K562 (cell line): Measurements from ENCODE around the gene SMIM21. TPM values are rescaled to one million over a fixed set of nuclear protein-coding genes. Genes with fewer than 3 reads are reported as not detected.

Experiments used
- ATAC-seq: fragments of 200-7000 bp; cut with Tn5 transposase; 3 replicates; pipeline ENCODE4 v1.9.1; 2020; ENCODE audit warnings: moderate library complexity
- BruUV-seq: library from RNA; stranded (reverse); fragments of 400-500 nt; replicated peaks from 2 replicates; lab custom pipeline; 2021; lab: Mats Ljungman, UMichigan
- CTCF ChIA-PET: fragments of 300-600 bp; formaldehyde crosslinking; extraction: SDS; loops from one replicate; lab custom pipeline; 2021; ENCODE audit warnings: low intra/inter-chr PET ratio; lab: Yijun Ruan, JAX
- POLR2A ChIA-PET: fragments of 300-600, 350-650 bp; sonication (Branson Sonifier 250); formaldehyde crosslinking; extraction: SDS; loops from one replicate; lab custom pipeline; 2021; ENCODE audit warnings: antibody characterized with exemption, inconsistent platforms; lab: Yijun Ruan, JAX
- DNase-seq, 4 experiments: peaks; one replicate each; pipeline versions ENCODE4 v3.0.0 to v3.0.0-alpha.2; 2011 to 2018; ENCODE audit warnings: low spot score in 3 of 4, mixed read lengths in 3 of 4; ENCODE audit errors: extremely low read depth in 1 of 4
- FAIRE-seq: peaks from 2 replicates; lab custom pipeline; 2011; peaks lifted over from hg19 to GRCh38; lab: Jason Lieb, UNC
- H2AFZ ChIP-seq: 2 replicates; pipeline ENCODE4 v1.6.0; 2011; ENCODE audit warnings: low read depth, low read length, control low read depth, inconsistent platforms
- H3K27ac ChIP-seq: fragments of 200-600 bp; 3 replicates; pipeline ENCODE4 v1.8.0; 2011; ENCODE audit warnings: low read depth, mild to moderate bottlenecking, control low read depth, inconsistent platforms, low read length, moderate library complexity, mixed read lengths; ENCODE audit errors: extremely low read depth
- H3K27me3 ChIP-seq, 2 experiments: fragments of 300-600 bp in 1 of 2; 2 replicates in 1 of 2; 3 replicates in 1 of 2; pipeline versions ENCODE4 v1.6.0 to v1.8.0; 2011; ENCODE audit warnings: inconsistent platforms in 2 of 2, low read length in 2 of 2, mild to moderate bottlenecking in 1 of 2, mixed read lengths in 1 of 2, moderate library complexity in 1 of 2; ENCODE audit not compliant: control insufficient read depth in 2 of 2, insufficient read depth in 2 of 2
- H3K36me3 ChIP-seq: fragments of 300-600 bp; 3 replicates; pipeline ENCODE4 v1.8.0; 2011; ENCODE audit warnings: mild to moderate bottlenecking, low read length, inconsistent platforms; ENCODE audit not compliant: control insufficient read depth, insufficient read depth
- H3K4me1 ChIP-seq, 2 experiments: fragments of 200-600 bp in 1 of 2; replicated peaks in 1 of 2; 2 replicates in 1 of 2; 3 replicates in 1 of 2; pipeline versions ENCODE4 v1.5.1 to v1.8.0; 2011; ENCODE audit warnings: inconsistent platforms in 2 of 2, low read length in 2 of 2, mild to moderate bottlenecking in 1 of 2, mixed read lengths in 1 of 2, moderate library complexity in 1 of 2; ENCODE audit not compliant: control insufficient read depth in 2 of 2, insufficient read depth in 2 of 2
- H3K4me2 ChIP-seq: 2 replicates; pipeline ENCODE4 v1.6.1; 2011; ENCODE audit warnings: low read length, control low read depth, inconsistent platforms, mixed read lengths; ENCODE audit not compliant: insufficient read depth
- H3K4me3 ChIP-seq: fragments of 200-600 bp; sonication (generic), shearing (Covaris generic); 2 replicates; pipeline ENCODE4 v1.5.1; 2016; ENCODE audit warnings: control low read depth, inconsistent platforms
- H3K79me2 ChIP-seq: fragments of 200-600 bp; 3 replicates; pipeline ENCODE4 v1.8.0; 2011; ENCODE audit warnings: low read length, inconsistent platforms; ENCODE audit not compliant: control insufficient read depth, insufficient read depth
- H3K9ac ChIP-seq, 2 experiments: 2 replicates each; pipeline versions ENCODE4 v1.6.0 to v1.6.1; 2011; ENCODE audit warnings: low read depth in 2 of 2, low read length in 2 of 2, control low read depth in 1 of 2, inconsistent platforms in 1 of 2, mild to moderate bottlenecking in 1 of 2, mixed read lengths in 1 of 2; ENCODE audit not compliant: insufficient read depth in 1 of 2
- H3K9me1 ChIP-seq: one replicate; pipeline ENCODE4 v1.6.0; 2011; ENCODE audit warnings: inconsistent platforms, mild to moderate bottlenecking, low read length, moderate library complexity; ENCODE audit not compliant: control insufficient read depth, insufficient read depth
- H3K9me3 ChIP-seq: replicated peaks from 2 replicates; pipeline ENCODE4 v1.5.1; 2011; ENCODE audit warnings: low read depth, low read length, inconsistent platforms; ENCODE audit not compliant: control insufficient read depth, insufficient read depth
- H4K20me1 ChIP-seq: replicated peaks from 2 replicates; pipeline ENCODE4 v1.6.1; 2011; ENCODE audit warnings: low read length, inconsistent platforms, mixed read lengths; ENCODE audit not compliant: control insufficient read depth, insufficient read depth
- ESRRA ChIP-seq: fragments of 450-650 bp; IDR thresholded peaks from 2 replicates; pipeline ENCODE4 v1.6.1; 2014; ENCODE audit warnings: low read depth, mild to moderate bottlenecking, moderate library complexity, borderline replicate concordance
- STAT5B ChIP-seq: fragments of 250-450 bp; sonication (Bioruptor Pico); IDR thresholded peaks from 2 replicates; pipeline ENCODE4 v1.8.0; 2021; ENCODE audit warnings: mild to moderate bottlenecking, inconsistent platforms
- ZFPM2 ChIP-seq: fragments of 250-450 bp; sonication (Bioruptor Pico); IDR thresholded peaks from 2 replicates; pipeline ENCODE4 v1.5.1; 2022; ENCODE audit warnings: mild to moderate bottlenecking
- ZNF347 ChIP-seq: fragments of 450-650 bp; formaldehyde crosslinking; IDR thresholded peaks from 2 replicates; pipeline ENCODE4 v1.4.0; 2020; ENCODE audit warnings: low read depth, mild to moderate bottlenecking, moderate library complexity
- ZSCAN32 ChIP-seq: fragments of 450-650 bp; formaldehyde crosslinking; IDR thresholded peaks from 2 replicates; pipeline ENCODE4 v1.4.0; 2020; ENCODE audit warnings: mild to moderate bottlenecking, moderate library complexity
- whole genome bisulfite sequencing: fragments of 100-300 bp; shearing (Covaris generic); methylation state at CpG from one replicate; pipeline ENCODE4 v1.1.6; 2016; ENCODE audit warnings: low coverage, mixed read lengths; ENCODE audit not compliant: insufficient coverage; ENCODE audit errors: missing lambda C conversion rate; 5-methylcytosine and 5-hydroxymethylcytosine counted together
- in situ Hi-C: fragments of 300-500 bp; cut with MboI; formaldehyde crosslinking; loops from 4 replicates; pipeline ENCODE4 v1.15.0; 2018; ENCODE audit warnings: inconsistent platforms, mixed read lengths
- intact Hi-C: fragments of 100-400 bp; cut with micrococcal nuclease; formaldehyde crosslinking; loops from 2 replicates; pipeline ENCODE4 v1.14.2; 2022
- polyA plus RNA-seq, 8 experiments: library from polyadenylated mRNA; depleted of rRNA in 4 of 8; stranded (reverse) in 5 of 8; unstranded in 3 of 8; fragments of >200 nt; fragmentation: Nextera tagmentation in 2 of 8; fragmentation: Illumina TruSeq in 1 of 8; extraction: Ambion mirVana in 2 of 8; extraction: Trizol in 1 of 8; gene quantifications; 2 replicates each; pipeline versions ENCODE4 v1.2.1 to v1.2.3, GENCODE V29; 2011 to 2014; ENCODE audit warnings: inconsistent platforms in 1 of 8, missing spikeins in 1 of 8
- total RNA-seq, 7 experiments: library from RNA; depleted of rRNA in 6 of 7; stranded (reverse); fragments of >200 nt in 6 of 7; fragmentation: Illumina TruSeq in 2 of 7; extraction: Trizol in 2 of 7; gene quantifications; 2 replicates each; pipeline versions ENCODE4 v1.2.1 to v1.2.3, GENCODE V29; 2011 to 2021; ENCODE audit warnings: low replicate concordance in 1 of 7
- TF ChIP-seq, protein P1 (sequence below): fragments of 200-600 bp; sonication (generic); IDR thresholded peaks from one replicate; pipeline ENCODE4 v1.6.1; 2012; ENCODE audit warnings: mild to moderate bottlenecking, low read depth, low read length, inconsistent platforms
- TF ChIP-seq, protein P2 (sequence below), 3 experiments: IDR thresholded peaks in 2 of 3; conservative IDR thresholded peaks in 1 of 3; 2 replicates each; pipeline ENCODE4 v1.5.1; 2011 to 2012; ENCODE audit warnings: low read length in 3 of 3, mild to moderate bottlenecking in 3 of 3, control low read depth in 2 of 3, improper control_type of control experiment in 1 of 3, inconsistent platforms in 1 of 3, low read depth in 1 of 3, mixed read lengths in 1 of 3, moderate library complexity in 1 of 3; ENCODE audit not compliant: insufficient read depth in 2 of 3

Gene SMIM21
- total and polyA plus RNA-seq, 9 of the 15 experiments (the other 6 are each of a cell fraction or from before 2014, with no cell fraction given) = not detected

DNA sequence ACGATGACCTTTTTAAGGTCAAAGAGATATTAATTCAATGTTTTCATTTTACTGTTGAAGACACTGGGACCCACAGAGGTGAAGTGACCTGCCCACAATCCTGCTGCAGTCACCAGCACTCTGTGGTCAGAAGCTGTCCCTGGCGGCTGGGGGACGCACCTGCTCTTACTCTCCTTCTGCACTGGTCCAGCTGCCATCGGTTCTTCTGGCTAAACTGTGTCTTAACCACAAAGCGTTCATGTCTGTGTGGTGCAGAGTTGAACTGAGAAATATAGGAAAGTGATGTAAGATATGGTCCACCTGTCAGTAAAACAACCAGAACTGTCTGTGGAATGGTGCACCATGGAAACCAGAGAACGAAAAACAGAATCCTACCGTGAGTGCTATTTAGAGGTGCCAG, 44.9 kb upstream of the SMIM21 start:
- Histone ChIP-seq H3K79me2 (no peaks in the 10 kb centered on the region), H3K27ac (no peak overlapping the region), H3K9me1 (no peaks in the 10 kb centered on the region), H3K9ac (no peak overlapping the region), H3K4me3 (no peak overlapping the region), H3K4me1 (no peaks in the 10 kb centered on the region), H3K27me3 (peaks cover 0 to 3% of the 10 kb centered on the region in 2 experiments; a peak in 2 of 5 replicates), H4K20me1 (no peaks in the 10 kb centered on the region), H3K9me3 (no peaks in the 10 kb centered on the region), H3K36me3 (no peaks in the 10 kb centered on the region), H3K4me2 (no peak overlapping the region), H2AFZ (no peak overlapping the region)
- ChIA-PET POLR2A (interaction anchor here (0.5 to 0.6 kb wide), 2 partner anchors 16 to 299 kb away, joined by 4 read pairs; no protein-coding TSS in a partner anchor), CTCF (no interaction called here)
- intact Hi-C loops (loop anchor here (10.0 kb wide), 2 partner anchors 308 to 578 kb away; no protein-coding TSS in a partner anchor), in situ Hi-C loops (no loop called here)
- no peak for TF ChIP-seq STAT5B (CRISPR knock-in tag)
- no peak for TF ChIP-seq ZFPM2 (CRISPR knock-in tag)
- no peak for TF ChIP-seq ESRRA
- no peak for TF ChIP-seq ZNF347 (CRISPR knock-in tag)
- TF ChIP-seq, protein P1, sequence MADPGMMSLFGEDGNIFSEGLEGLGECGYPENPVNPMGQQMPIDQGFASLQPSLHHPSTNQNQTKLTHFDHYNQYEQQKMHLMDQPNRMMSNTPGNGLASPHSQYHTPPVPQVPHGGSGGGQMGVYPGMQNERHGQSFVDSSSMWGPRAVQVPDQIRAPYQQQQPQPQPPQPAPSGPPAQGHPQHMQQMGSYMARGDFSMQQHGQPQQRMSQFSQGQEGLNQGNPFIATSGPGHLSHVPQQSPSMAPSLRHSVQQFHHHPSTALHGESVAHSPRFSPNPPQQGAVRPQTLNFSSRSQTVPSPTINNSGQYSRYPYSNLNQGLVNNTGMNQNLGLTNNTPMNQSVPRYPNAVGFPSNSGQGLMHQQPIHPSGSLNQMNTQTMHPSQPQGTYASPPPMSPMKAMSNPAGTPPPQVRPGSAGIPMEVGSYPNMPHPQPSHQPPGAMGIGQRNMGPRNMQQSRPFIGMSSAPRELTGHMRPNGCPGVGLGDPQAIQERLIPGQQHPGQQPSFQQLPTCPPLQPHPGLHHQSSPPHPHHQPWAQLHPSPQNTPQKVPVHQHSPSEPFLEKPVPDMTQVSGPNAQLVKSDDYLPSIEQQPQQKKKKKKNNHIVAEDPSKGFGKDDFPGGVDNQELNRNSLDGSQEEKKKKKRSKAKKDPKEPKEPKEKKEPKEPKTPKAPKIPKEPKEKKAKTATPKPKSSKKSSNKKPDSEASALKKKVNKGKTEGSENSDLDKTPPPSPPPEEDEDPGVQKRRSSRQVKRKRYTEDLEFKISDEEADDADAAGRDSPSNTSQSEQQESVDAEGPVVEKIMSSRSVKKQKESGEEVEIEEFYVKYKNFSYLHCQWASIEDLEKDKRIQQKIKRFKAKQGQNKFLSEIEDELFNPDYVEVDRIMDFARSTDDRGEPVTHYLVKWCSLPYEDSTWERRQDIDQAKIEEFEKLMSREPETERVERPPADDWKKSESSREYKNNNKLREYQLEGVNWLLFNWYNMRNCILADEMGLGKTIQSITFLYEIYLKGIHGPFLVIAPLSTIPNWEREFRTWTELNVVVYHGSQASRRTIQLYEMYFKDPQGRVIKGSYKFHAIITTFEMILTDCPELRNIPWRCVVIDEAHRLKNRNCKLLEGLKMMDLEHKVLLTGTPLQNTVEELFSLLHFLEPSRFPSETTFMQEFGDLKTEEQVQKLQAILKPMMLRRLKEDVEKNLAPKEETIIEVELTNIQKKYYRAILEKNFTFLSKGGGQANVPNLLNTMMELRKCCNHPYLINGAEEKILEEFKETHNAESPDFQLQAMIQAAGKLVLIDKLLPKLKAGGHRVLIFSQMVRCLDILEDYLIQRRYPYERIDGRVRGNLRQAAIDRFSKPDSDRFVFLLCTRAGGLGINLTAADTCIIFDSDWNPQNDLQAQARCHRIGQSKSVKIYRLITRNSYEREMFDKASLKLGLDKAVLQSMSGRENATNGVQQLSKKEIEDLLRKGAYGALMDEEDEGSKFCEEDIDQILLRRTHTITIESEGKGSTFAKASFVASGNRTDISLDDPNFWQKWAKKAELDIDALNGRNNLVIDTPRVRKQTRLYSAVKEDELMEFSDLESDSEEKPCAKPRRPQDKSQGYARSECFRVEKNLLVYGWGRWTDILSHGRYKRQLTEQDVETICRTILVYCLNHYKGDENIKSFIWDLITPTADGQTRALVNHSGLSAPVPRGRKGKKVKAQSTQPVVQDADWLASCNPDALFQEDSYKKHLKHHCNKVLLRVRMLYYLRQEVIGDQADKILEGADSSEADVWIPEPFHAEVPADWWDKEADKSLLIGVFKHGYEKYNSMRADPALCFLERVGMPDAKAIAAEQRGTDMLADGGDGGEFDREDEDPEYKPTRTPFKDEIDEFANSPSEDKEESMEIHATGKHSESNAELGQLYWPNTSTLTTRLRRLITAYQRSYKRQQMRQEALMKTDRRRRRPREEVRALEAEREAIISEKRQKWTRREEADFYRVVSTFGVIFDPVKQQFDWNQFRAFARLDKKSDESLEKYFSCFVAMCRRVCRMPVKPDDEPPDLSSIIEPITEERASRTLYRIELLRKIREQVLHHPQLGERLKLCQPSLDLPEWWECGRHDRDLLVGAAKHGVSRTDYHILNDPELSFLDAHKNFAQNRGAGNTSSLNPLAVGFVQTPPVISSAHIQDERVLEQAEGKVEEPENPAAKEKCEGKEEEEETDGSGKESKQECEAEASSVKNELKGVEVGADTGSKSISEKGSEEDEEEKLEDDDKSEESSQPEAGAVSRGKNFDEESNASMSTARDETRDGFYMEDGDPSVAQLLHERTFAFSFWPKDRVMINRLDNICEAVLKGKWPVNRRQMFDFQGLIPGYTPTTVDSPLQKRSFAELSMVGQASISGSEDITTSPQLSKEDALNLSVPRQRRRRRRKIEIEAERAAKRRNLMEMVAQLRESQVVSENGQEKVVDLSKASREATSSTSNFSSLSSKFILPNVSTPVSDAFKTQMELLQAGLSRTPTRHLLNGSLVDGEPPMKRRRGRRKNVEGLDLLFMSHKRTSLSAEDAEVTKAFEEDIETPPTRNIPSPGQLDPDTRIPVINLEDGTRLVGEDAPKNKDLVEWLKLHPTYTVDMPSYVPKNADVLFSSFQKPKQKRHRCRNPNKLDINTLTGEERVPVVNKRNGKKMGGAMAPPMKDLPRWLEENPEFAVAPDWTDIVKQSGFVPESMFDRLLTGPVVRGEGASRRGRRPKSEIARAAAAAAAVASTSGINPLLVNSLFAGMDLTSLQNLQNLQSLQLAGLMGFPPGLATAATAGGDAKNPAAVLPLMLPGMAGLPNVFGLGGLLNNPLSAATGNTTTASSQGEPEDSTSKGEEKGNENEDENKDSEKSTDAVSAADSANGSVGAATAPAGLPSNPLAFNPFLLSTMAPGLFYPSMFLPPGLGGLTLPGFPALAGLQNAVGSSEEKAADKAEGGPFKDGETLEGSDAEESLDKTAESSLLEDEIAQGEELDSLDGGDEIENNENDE = no peak
- TF ChIP-seq, protein P2, sequence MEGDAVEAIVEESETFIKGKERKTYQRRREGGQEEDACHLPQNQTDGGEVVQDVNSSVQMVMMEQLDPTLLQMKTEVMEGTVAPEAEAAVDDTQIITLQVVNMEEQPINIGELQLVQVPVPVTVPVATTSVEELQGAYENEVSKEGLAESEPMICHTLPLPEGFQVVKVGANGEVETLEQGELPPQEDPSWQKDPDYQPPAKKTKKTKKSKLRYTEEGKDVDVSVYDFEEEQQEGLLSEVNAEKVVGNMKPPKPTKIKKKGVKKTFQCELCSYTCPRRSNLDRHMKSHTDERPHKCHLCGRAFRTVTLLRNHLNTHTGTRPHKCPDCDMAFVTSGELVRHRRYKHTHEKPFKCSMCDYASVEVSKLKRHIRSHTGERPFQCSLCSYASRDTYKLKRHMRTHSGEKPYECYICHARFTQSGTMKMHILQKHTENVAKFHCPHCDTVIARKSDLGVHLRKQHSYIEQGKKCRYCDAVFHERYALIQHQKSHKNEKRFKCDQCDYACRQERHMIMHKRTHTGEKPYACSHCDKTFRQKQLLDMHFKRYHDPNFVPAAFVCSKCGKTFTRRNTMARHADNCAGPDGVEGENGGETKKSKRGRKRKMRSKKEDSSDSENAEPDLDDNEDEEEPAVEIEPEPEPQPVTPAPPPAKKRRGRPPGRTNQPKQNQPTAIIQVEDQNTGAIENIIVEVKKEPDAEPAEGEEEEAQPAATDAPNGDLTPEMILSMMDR (IDR thresholded peaks at IDR 0.05 in 2 of 3, conservative IDR thresholded peaks at IDR 0.05 in 1 of 3; ENCODE audit: insufficient read depth in 2 of 3, low read depth in 1 of 3, low read length in 3 of 3) = peak in 1 of 3 experiments; percentile 11; a peak in 1 of 6 replicates
- no peak for TF ChIP-seq ZSCAN32 (CRISPR knock-in tag)
- WGBS = 3% methylated on average over 6 of the region's 7 CpGs
- no TSS peak for BruUV-seq
- ATAC-seq (peak; percentile 57; the same call in 1 of the 3 replicates), FAIRE-seq (no peak), DNase-seq (no peak)
